ENCODE measurements around the gene SYT14. TPM values are rescaled to one million over a fixed set of nuclear protein-coding genes. Genes with fewer than 3 reads are reported as not detected.
"Not testable (repeated sequence)": the region's sequence is repeated elsewhere in the genome, so short reads cannot be mapped to it uniquely, and the experiment has no call there.

Gene SYT14
- polyA plus RNA-seq, 3 donors = 0.28 to 0.49 (median 0.34) TPM

DNA sequence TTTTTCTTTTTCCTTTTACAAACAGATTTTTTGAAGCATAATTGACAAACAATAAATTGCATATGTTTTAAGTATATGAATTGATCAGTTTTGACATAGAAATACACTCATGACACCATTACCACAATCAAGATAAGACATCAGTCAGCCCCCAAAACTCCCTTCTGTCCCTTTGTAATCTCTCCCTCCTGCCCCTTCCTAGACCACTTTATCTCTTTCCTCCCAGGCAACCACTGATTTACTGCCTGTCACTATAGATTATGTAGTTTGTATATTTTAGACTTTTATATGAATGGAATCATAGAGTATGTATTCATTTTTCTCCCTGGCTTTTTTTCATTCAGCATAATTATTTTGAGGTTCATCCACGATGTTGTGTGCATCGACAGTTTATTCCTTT lies 6.9 kb upstream of the SYT14 start:
- DNase-seq = no peak

DNA sequence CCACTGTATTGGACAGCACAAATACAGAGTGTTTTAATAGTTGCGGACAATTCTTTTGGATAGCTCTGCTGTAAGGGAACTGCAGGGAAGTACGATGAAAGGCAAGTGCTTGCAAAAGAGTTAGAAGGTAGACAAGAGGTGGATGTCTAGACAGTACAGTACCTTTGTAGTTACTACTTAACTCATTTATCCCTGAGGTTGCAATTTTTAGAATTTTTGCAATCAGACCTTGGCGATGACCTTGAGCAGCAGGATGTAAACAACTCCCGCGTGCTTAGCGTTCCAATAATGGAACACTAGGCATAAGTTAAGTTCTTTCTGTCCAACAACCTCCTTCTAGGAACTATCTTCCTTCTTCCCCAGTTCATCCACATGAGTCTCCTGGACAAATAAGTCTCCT lies 1.9 kb upstream of the SYT14 start:
- no peak for DNase-seq

DNA sequence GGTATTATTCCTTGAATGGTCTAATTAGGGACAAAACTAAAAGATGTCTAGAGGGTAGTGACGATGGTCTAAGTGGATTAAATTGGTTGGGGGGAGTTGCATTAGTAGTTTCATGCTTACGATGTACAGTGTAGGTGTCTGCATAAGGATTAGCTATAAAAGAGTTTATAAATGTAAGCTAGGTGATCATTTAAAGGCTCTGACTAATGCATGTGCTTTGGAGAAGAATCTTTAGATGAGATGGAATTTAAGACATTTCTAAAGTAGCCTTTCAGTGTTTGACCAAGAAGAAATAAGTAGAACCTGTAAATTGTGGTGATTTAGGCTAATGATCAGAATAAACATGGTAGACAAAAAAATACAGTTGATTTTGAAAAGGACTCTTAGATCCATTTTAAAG lies 7.4 kb downstream of the SYT14 start:
- no peak for DNase-seq

DNA sequence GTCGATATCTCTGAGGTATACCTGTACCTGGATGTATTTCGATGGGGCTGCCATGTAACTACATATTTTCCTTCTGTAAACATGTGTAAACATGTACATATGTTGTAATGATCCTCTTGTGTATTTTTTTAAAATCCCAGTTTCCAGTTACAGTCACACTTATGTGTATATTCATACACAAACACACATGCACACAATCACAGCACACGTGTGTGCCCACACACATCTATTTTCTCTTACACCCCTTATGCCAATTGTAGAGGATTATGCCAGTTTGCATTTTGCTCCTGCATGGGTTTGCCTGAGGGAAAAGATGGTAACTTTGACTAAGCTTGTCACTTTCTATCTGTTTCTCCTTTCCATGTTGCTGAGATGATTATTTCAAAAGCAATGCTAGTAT lies 10.1 kb downstream of the SYT14 start:
- no peak for DNase-seq

DNA sequence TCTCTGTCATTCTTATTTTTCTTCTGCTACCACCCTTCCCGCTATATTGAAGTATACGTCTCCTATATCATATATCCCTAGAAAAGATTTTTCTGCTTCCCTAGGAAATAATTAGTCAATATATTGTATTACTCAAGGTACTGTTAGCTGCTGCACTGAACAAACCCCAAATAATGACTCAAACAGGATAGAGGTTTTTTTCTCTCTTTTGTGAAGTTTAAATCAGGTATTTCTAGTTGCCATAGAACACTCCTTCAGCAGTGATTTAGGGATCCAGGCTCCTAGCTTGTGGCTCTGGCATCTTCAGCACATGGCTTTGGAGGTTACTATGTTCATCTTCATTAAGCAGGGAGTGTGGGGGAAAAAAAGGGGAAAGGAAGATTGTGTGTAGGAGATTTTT lies 18.1 kb downstream of the SYT14 start:
- DNase-seq = no peak

DNA sequence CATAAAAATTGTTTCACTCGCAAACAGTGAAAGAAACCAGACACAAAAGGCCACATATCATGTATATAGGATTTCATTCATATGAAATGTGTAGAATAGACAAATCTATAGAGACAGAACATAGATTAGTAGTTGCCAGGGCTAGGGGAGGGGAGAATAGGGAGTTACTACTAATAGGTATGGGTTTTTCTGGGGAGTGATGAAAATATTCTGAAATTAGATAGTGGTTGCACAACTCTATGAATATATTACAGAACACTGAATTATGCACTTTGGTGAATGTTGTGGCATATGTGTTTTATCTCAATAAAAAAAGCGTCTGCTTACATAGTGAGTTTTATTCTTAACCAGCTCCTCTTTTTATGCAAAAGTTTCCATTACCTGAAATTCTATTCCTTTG lies 21.6 kb downstream of the SYT14 start:
- DNase-seq = no peak

DNA sequence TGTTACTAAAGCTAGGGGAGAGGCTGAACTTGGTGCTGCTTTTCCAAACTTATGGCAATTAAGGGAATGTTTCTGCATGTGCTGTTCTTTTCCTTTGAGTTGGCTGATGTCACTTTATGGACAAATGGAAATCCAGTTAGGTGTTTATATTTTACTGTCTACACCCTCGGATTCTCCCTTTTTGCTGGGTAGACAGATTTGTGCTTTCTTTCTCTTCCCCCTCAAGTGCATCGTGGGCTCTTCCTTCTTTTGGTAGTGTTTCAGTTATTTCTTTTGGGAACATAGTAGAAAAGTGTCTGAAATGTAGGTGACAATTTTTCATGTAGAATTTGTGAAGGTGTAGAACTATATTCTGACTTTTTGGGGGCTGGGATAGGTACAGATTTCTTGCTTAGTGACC lies 22.9 kb downstream of the SYT14 start:
- no peak for DNase-seq

DNA sequence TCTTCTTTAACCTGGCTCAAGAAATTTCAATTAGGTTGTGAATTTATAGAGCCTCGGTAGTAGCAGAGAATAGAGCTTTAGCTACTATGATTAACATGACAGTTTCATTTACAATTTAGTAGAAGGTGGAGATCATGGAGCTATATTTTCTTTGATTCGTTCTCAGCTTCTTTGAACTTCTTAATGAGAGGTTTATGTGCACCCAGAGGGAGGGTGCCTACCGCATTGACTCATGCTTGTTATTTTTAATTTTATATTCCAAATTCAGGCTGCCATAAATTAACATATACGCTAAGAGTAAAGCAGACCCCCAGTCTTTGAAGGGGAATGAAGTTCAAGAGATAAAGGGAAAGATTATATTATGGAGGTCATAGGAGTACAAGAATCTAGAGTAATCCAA lies 24.4 kb downstream of the SYT14 start:
- DNase-seq = no peak

DNA sequence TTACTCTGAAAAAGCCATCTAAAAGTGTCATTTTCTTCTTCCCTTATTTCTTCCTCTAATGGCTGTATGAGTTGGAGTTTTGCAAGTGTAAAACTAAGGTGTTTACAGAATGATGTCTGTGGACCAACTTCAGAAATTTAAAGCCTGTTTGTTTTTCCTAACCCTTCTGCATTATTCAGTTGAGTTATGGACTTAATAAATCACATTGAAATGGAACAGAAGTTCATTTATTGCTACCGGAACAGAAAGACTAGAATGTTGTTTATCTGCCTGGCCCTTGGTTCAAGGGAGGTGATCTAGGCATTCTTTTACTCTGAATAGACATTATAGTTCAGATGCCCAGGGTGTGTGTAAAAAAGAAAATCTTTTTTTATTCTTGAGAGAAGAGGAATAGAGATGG lies 24.8 kb downstream of the SYT14 start:
- no peak for DNase-seq

DNA sequence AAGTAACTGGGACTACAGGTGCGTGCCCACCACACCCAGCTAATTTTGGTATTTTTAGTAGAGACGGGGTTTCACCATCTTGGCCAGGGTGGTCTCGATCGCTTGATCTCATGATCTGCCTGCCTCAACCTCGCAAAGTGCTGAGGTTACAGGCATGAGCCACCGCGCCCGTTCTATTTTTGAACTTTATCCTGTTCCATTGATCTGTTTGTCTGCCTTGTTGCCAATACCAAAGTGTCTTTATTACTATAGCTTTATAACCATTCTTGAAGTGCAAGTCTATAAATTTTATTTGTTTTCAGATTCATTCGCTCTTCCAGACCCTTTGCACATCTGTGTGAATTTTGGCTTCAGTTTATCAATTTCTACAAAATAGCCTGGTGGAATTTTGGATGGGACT lies 28.0 kb downstream of the SYT14 start:
- DNase-seq = no peak

DNA sequence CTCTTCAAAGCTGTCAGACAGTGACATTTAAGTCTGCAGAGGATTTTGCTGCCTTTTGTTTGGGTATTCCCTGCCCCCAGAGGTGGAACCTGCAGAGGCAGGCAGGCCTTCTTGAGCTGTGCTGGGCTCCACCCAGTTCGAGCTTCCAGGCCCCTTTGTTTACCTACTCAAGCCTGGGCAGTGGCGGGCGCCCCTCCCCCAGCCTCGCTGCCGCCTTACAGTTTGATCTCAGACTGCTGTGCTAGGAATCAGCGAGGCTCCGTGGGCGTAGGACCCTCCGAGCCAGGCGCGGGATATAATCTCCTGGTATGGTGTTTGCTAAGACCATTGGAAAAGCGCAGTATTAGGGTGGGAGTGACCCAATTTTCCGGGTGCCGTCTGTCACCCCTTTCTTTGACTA lies 40.7 kb downstream of the SYT14 start:
- not testable (repeated sequence) for DNase-seq

DNA sequence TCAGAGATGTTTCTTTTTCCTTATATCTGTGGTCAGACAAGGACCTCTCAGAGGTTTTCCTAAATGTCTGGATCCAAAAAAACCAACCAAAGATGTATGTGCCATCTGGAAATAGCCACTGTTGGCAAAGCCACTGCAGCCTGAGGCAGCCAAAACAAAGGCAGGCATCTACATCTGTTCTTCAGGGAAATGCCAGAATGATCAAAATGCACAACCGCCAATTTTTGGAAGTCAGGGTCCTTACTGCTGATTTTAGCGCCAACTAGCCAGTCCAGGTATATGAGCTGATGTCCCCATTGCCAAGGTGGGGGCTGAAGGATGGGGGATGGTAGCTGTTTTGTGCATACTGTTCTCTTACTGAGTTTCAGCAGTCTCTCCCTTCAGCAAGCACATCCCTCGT lies 45.9 kb downstream of the SYT14 start:
- DNase-seq = no peak

DNA sequence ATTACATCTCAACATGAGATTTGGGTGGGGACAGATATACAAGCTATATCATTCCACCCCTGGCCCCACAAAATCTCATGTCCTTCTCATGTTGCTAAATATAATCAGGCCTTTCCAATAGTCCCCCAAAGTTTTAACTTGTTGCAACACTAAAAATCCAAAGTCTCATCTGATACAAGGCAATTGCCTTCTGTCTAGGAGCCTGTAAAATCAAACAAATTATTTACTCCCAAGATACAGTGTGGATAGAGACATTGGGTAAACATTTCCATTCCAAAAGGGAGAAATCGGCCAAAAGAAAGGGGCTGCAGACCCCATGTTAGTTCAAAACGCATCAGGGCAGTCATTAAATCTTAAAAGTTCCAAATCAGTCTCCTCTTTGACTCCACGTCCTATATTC lies 47.0 kb downstream of the SYT14 start:
- no peak for DNase-seq

DNA sequence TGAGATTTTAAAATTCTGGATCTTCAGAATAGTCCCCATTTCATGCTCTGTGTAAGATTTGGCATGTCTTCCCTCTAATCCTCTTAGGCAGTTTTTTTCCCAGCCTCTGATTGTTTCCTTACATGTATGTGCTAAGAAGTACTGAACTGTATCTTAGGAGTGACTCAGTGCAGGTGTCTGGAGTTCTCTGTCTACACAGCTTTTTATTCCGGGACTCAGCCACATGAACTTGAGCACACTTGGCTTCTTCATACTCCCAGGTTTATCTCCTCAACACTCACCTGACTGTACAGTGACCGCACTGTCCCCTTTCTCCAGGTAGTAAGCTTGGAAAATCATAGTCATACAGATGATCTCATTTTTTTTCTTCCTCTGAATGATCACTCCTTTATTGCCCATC lies 50.7 kb downstream of the SYT14 start:
- no peak for DNase-seq

DNA sequence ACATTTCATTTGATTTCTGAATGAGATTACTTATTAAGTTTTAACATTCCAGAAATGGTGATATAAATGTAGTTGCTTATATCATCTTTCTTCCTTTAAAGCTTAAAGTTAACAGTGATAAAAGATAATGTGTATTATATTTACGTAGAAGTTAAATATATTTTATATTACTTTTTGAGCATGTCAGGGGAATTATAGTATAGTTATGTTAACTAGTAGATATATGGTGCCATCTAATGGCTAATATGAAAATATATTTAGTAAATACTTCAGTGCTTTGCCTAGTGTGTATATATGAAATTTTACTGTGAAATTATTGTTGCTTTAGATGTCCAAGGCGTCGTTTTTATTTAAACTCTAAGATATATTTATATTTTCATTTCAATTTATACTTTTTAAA lies 51.5 kb downstream of the SYT14 start:
- DNase-seq = peak; percentile 3

DNA sequence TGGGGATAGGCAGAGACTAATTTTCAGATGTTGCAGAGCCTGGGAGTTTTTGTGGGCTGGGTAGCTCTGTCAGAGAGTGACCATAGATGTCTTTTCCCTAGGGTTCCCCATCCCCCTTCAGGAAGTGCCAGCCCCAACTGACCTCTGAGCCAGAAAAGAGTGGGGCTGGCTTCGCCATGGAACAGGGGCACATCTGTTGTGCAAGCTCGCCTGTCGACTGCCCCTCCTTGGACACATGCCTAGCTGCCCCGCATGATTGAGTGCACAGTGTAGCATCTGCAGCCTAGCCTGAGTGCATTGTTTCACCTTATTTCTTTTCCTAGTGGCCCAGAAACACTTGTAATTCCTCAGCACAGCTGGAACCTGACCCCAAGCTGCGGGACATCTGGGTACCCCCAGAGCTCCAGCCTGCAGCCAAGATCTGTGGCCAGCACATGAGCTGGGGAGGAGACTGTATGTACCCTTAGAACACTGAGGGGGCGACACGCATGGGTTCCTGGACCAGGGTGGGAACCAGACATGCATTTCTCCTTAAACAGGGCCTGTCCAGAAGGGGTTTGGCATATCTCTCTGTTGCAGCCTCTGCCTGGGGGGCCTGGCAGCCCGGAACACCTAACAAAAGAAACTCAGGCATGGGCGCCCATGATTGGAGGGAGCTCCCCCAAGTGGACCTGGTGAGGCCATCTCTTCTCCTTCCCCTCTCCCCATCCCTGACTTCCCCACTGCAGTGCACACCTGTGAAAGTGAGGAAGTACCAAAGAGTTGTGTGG lies 55.2 kb downstream of the SYT14 start:
- DNase-seq = no peak

DNA sequence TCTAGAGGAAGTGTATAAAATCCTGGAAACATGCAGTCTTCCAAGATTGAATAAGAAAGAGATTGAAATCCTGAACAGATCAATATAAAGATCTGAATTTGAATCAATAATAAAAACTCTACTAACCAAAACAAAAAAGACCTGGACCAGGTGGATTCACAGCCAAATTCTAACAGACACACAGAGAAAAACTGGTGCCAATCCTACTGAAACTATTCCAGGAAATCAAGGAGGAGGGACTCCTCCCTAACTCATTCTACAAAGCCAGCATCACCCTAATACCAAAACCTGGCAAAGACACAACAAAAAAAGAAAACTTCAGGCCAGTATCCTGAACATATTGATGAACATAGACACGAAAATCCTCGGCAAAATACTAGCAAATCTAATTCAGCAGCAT lies 58.3 kb downstream of the SYT14 start:
- DNase-seq = no peak

DNA sequence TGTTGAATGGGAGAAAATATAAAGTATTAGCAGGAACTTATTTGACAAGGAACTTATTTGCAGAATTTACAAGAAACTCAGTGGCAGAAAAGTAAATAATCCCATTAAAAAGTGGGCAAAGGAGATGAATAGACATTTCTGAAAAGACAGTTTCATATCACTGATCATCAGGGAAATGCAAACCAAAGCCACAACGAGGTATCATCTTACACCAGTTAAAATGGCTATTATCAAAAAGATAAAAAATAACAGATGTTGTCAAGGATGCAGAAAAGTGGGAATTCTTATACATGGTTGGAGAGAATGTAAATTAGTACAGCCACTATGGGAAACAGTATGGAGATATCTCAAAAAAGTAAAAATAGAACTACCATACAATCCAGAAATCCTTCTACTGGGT lies 61.0 kb downstream of the SYT14 start:
- no peak for DNase-seq

DNA sequence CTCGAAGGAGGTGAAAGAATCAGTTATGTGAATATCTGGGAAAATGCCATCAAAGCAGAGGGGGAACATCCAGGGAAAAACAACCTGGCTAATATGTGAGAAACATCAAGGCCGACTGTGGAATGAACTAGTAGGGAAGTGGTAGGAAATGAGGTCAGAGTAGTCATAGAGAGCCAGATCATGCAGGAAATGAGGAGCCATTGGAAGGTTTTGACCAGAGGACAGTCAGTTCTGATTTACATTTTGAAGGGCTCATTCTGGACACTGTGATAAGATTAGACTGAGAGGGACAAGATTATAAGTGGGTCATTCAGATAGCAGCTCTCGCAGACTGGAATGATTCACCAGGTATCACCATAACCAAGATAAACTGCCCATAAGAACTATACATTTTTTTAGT lies 63.7 kb downstream of the SYT14 start:
- no peak for DNase-seq

DNA sequence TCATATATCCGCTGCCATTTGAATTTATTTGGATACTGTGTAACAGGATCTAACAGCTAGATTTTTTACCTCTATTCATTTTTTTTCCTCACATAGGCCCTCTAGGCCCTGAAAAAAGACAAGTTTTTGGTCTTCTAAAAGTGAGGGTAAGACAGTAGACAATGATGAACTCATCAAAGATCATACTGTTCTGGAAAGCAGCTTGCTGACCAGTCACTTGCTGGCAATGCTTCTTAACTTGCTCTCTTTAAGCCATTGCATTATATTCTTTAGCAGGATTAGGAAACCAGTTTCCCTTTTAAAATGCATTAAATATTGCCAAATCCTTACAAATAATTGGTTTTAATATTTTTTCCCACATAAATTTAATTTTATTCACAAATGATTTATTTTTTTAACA lies 65.5 kb downstream of the SYT14 start:
- no peak for DNase-seq

DNA sequence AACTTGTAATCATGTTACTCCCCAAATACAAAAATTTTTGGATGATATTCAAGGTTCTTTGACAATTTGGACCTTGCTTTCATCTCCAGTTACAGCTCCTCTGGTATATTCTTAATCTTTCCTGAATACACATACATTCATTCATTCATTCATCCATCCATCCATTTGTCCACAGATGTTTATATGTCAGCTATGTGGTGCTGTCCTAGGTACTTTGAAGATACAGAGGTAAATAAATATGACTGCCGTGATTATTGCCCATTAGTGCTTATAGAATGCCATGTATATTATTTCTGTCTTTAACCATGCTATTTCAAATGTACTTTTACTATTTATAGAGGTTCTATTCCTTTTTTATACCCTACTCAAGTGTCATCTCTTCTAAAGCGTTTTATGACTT lies 72.1 kb downstream of the SYT14 start:
- no peak for DNase-seq

DNA sequence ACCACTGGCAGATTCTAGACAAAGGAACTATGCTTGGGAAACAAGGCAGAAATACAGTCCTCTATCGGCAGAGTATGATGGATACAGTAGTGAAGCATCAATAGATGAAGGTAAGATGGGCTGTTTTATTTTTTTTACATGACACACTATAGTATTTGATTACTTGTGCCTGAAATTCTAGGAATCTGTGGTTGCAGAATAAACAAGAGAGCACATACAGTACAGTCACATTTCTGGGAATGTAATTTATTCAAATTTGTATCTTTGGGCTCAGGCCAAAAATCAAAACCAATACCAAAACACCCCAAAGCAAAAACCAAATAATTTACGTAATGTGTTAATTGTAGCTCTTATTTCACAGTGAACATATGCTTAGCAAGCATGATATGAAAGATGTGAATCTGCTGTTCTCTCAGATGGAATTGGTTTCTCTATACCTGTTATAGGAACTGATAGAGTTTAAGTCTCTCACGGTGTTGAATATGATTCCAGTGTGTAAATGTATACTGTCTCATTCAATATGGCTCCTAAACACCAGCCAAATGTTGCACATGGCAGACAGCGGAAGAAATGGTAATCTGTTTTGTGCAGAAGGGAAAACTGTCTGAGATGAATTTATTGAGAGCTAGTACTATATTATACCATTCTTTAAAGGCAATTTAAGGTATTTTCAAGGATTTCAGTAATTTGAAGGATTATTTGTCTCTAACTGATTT lies 83.3 kb downstream of the SYT14 start:
- no peak for DNase-seq

DNA sequence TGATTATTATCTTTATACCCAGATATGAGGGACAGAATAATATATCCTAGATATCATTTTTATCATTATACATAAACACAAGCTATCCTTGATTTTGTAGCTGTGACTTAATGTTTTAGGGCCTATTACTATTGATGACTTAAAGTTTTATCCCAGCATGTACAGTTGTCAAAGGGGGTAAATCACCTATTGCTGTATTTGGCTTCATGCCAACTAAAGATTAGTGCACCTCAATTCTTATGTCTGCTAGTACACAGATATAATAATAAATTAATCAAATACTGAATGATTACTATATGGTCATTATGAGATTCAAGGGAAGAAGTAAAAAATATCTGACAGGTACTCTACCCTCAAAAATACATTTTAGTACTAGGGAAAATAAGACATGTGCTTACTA lies 84.0 kb downstream of the SYT14 start:
- DNase-seq = no peak

DNA sequence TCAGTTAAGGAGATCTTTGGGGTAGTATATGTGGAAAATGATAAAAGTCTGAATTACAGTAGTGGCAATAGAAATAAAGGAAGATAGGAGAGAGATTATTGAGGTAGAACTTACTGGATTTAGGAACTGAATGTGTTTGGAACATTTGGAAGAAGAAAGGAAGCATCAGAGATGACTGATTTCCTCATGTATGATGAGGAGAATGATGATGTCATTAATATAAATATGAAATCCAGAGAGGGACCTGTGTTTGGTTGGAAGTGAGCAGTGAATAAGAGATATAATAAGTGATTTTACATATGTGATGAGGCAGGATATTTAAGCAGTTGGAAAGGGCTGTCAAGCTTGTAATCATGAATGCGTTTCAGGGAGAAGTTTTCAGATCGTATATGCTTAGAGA lies 86.3 kb downstream of the SYT14 start:
- no peak for DNase-seq

All from renal pelvis (tissue), 4 donors.